ENCODE measurements around the gene RINT1. TPM values are rescaled to one million over a fixed set of nuclear protein-coding genes. Genes with fewer than 3 reads are reported as not detected.
"Not testable (repeated sequence)": the region's sequence is repeated elsewhere in the genome, so short reads cannot be mapped to it uniquely, and the experiment has no call there.

The RINT1 gene
- polyA plus RNA-seq (2013, experiment 1 of 2; ENCODE audit: insufficient read length): 15.2 TPM
- 14.5 TPM for polyA plus RNA-seq (2013, experiment 2 of 2; ENCODE audit: insufficient read length)

- peak; percentile 91 for DNase-seq
Observed at GRCh38 chr7:105531792-105532671, at the start of gene RINT1. RINT1 (plus strand) TSS chr7:105532201; CDS start chr7:105532316, 115 bp downstream.

- peak; percentile 85 for DNase-seq
Observed at GRCh38 chr7:105487579-105488571, 44.1 kb upstream of the RINT1 start.

- DNase-seq: no peak
Observed at GRCh38 chr7:105489409-105489808, 42.6 kb upstream of the RINT1 start.

GRCh38 chr7:105493196-105493922, 38.6 kb upstream of the RINT1 start:
- no peak for DNase-seq

- peak; percentile 83 for DNase-seq
Observed at GRCh38 chr7:105493923-105494315, 38.1 kb upstream of the RINT1 start.

- peak; percentile 73 for DNase-seq
Observed at GRCh38 chr7:105496521-105496920, 35.5 kb upstream of the RINT1 start.

- DNase-seq: no peak
Observed at GRCh38 chr7:105497016-105497415, 35.0 kb upstream of the RINT1 start.

GRCh38 chr7:105502173-105502572, 29.8 kb upstream of the RINT1 start:
- DNase-seq: no peak

GRCh38 chr7:105512415-105512814, 19.6 kb upstream of the RINT1 start:
- no peak for DNase-seq

- no peak for DNase-seq
Observed at GRCh38 chr7:105512926-105513526, 19.0 kb upstream of the RINT1 start.

- DNase-seq: not testable (repeated sequence)
Observed at GRCh38 chr7:105515610-105516009, 16.4 kb upstream of the RINT1 start.

GRCh38 chr7:105519353-105519752, 12.6 kb upstream of the RINT1 start:
- peak; percentile 15 for DNase-seq

GRCh38 chr7:105520620-105521019, 11.4 kb upstream of the RINT1 start:
- DNase-seq: not testable (repeated sequence)

- DNase-seq: peak; percentile 65
Observed at GRCh38 chr7:105521027-105521716, 10.8 kb upstream of the RINT1 start.

GRCh38 chr7:105521717-105522463, 10.1 kb upstream of the RINT1 start, which contains the start of gene PUS7:
PUS7 (minus strand) TSS chr7:105522271; CDS start chr7:105508512, 13,759 bp downstream.
- peak; percentile 90 for DNase-seq

GRCh38 chr7:105524423-105524822, 7.6 kb upstream of the RINT1 start:
- DNase-seq: not testable (repeated sequence)

- no peak for DNase-seq
Observed at GRCh38 chr7:105524840-105525239, 7.2 kb upstream of the RINT1 start.

- DNase-seq: not testable (repeated sequence)
Observed at GRCh38 chr7:105527737-105528136, 4.3 kb upstream of the RINT1 start.

GRCh38 chr7:105530126-105530525, 1.9 kb upstream of the RINT1 start:
- no peak for DNase-seq

GRCh38 chr7:105530546-105530945, 1.5 kb upstream of the RINT1 start:
- no peak for DNase-seq
